Measurements from ENCODE around the gene HDAC9. TPM values are rescaled to one million over a fixed set of nuclear protein-coding genes. Genes with fewer than 3 reads are reported as not detected.

HDAC9 gene
- total RNA-seq, 2 donors from 2014 or later, result 4.9 to 6.5 TPM

DNA sequence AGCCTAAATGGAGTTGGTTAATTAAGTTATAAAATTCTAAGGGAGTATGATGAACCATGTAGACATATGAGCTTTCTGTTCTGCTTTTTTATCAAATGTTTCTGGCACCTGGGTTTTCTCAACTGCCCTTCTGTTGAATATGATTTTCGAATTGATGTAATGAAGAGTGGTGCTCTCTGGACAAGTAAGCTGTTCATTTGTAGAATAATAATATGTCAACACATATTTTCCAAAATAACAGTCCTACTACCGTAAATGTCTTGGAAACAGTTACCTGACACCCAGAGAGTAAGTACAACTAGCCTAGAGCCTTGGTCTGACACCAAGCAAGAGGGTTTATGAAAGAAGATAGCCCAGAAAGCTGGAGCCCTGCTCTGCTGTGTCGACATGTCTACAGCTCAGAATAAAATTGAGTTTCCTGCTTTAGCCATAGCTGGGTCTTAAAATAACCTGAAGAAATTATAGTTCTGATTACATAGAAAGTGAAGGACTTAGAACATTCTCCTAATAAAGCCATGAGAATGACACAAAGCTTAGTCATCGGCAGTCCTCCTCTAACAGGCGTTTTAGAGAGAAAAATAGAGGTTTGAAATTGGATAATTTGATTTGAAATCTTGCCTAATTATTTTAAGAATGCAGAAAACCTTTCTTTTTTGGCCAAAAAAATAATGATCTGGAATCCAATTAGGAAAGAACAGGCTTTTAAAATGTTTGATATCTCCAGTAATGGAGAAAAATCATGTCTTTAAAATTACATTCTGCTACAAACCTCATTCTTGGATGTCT is 25.1 kb downstream of the HDAC9 start:
- H3K9me3 ChIP-seq (ENCODE audit: control insufficient read depth, low read length, poor library complexity, severe bottlenecking), result no peaks in the 10 kb centered on the region
- H3K27me3 Mint-ChIP-seq, result no peaks in the 10 kb centered on the region
- no peak overlapping the region for H3K27ac Mint-ChIP-seq
- no peak overlapping the region for H3K4me3 Mint-ChIP-seq
- DNase-seq, result no peak
- no peaks in the 10 kb centered on the region for H3K4me1 Mint-ChIP-seq
- ATAC-seq, result no peak
- H3K36me3 Mint-ChIP-seq (ENCODE audit: low read depth), result no peaks in the 10 kb centered on the region

DNA sequence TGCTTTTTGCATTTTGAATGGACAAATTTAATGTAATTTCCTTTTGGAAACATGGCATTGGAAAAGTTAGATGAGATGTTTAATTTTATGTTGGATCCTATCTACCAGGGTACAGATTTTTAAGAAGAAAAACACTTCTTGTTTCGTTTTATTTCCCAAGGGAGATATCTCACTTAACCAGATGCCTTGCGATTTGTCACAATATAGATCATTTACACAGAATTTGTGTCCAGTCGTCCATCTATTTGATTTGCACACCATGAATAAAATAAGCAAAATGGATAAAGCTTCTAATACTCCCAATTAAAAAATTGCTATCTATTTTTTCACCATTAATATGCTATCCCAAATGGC is 25.7 kb downstream of the HDAC9 start:
- Mint-ChIP-seq H3K36me3 (ENCODE audit: low read depth) (no peaks in the 10 kb centered on the region), H3K4me1 (no peaks in the 10 kb centered on the region), H3K4me3 (no peak overlapping the region), H3K27ac (no peak overlapping the region), H3K27me3 (no peaks in the 10 kb centered on the region)
- H3K9me3 ChIP-seq (ENCODE audit: control insufficient read depth, low read length, poor library complexity, severe bottlenecking), result no peaks in the 10 kb centered on the region
- DNase-seq (no peak), ATAC-seq (no peak)

DNA sequence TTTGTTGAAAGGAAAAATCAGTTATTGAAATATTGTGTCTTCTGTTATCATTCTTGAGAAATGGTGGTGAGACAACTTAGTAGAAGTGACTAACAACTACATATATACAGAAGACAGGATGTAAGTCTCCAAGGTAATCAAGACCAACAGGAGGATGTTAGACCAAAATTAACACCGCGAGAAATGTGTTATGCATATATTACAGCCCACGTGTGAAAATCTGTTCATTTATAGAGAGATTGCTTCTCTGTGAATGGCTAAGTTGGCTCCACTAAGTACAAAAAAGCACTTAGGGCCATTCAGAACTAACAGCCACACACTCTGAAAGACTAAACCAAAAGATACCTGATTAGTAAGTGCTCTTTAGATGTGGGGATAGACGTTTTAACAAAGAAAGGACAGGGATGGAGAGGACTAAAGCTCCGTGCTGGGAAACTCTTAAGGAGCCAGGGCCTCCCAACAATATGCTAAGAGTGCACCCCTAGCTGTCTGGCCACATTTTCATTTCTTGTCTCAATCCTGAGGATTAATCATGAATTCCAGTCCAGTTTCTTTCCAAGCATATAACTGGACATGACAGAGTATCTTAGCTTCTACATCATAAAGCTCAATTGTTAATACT is 26.5 kb downstream of the HDAC9 start:
- H3K4me1 Mint-ChIP-seq, result no peaks in the 10 kb centered on the region
- no peaks in the 10 kb centered on the region for H3K36me3 Mint-ChIP-seq (ENCODE audit: low read depth)
- no peak overlapping the region for H3K27ac Mint-ChIP-seq
- H3K9me3 ChIP-seq (ENCODE audit: control insufficient read depth, low read length, poor library complexity, severe bottlenecking), result no peaks in the 10 kb centered on the region
- DNase-seq (no peak), ATAC-seq (no peak)
- H3K27me3 Mint-ChIP-seq, result no peaks in the 10 kb centered on the region
- H3K4me3 Mint-ChIP-seq, result no peak overlapping the region

DNA sequence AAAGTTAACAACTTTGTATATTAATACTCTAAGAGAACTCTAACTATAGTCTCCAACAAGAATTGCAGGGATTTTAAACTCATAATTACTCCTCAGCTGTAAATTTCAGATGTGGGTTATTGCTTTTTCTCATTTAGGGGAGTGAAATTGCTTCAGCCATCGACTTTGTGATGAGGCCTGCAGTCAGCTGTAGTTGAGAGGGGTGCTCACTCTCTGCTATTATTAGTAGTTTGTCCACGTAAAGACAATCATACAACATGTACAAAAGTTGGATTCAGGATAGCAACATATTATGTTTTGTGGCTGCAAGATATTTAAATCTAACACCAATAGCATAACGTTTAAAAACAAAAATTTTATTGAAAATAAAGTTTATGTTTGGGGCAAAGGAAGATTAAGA is 28.7 kb downstream of the HDAC9 start:
- no peak overlapping the region for H3K27ac Mint-ChIP-seq
- no peaks in the 10 kb centered on the region for H3K27me3 Mint-ChIP-seq
- no peaks in the 10 kb centered on the region for H3K36me3 Mint-ChIP-seq (ENCODE audit: low read depth)
- H3K9me3 ChIP-seq (ENCODE audit: control insufficient read depth, low read length, poor library complexity, severe bottlenecking), result no peaks in the 10 kb centered on the region
- ATAC-seq, result no peak
- H3K4me3 Mint-ChIP-seq, result no peak overlapping the region
- DNase-seq, result no peak
- no peaks in the 10 kb centered on the region for H3K4me1 Mint-ChIP-seq

DNA sequence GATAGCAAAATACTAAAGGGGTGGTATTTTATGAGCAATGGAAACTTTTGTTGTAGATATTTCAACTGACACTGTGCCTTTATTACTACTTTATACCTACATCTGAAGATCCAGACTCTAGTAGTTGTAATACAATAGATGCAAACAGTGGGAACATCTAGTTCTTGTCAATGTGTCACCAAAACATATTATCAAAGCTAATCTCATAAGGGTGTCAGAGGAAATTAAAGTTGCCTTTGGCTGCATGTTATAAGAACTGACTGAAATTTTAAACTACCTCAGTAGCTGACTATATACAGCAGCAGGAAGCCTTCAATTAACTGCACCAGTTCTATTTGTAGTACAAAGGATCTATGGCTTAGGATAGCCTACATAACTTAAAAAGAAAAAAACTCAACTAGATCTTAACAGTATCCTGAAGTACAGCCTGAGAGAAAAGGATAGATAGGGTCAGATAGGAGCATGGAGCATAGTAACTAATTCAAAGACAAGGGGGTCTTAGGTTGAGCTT is 30.9 kb downstream of the HDAC9 start:
- DNase-seq, result no peak
- no peaks in the 10 kb centered on the region for H3K4me1 Mint-ChIP-seq
- no peak overlapping the region for H3K4me3 Mint-ChIP-seq
- H3K27me3 Mint-ChIP-seq, result no peaks in the 10 kb centered on the region
- H3K9me3 ChIP-seq (ENCODE audit: control insufficient read depth, low read length, poor library complexity, severe bottlenecking), result no peaks in the 10 kb centered on the region
- H3K36me3 Mint-ChIP-seq (ENCODE audit: low read depth), result no peaks in the 10 kb centered on the region
- no peak for ATAC-seq
- H3K27ac Mint-ChIP-seq, result no peak overlapping the region

DNA sequence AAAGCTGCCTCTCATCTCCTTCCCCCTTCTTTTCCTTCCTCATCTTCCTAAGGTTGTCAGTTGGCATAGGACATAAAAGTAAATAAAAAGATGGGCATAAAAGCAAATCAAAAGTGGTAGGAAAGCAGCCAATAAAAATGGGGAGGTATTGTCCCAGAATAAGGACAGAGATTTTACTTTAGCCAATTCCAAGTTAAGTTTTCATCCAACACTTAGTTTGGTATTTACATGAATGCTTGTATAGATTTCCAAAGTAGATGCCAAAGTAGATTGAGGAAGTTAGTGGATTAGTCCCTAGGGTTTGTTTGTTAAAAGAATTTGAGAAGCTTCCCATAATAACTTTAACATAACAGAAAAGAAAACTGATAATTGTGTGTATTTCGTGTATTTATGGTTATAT is 33.7 kb downstream of the HDAC9 start:
- ATAC-seq (no peak), DNase-seq (no peak)
- H3K9me3 ChIP-seq (ENCODE audit: control insufficient read depth, low read length, poor library complexity, severe bottlenecking), result no peaks in the 10 kb centered on the region
- Mint-ChIP-seq H3K27ac (no peak overlapping the region), H3K36me3 (ENCODE audit: low read depth) (no peaks in the 10 kb centered on the region), H3K4me3 (no peak overlapping the region), H3K27me3 (no peaks in the 10 kb centered on the region), H3K4me1 (no peaks in the 10 kb centered on the region)

DNA sequence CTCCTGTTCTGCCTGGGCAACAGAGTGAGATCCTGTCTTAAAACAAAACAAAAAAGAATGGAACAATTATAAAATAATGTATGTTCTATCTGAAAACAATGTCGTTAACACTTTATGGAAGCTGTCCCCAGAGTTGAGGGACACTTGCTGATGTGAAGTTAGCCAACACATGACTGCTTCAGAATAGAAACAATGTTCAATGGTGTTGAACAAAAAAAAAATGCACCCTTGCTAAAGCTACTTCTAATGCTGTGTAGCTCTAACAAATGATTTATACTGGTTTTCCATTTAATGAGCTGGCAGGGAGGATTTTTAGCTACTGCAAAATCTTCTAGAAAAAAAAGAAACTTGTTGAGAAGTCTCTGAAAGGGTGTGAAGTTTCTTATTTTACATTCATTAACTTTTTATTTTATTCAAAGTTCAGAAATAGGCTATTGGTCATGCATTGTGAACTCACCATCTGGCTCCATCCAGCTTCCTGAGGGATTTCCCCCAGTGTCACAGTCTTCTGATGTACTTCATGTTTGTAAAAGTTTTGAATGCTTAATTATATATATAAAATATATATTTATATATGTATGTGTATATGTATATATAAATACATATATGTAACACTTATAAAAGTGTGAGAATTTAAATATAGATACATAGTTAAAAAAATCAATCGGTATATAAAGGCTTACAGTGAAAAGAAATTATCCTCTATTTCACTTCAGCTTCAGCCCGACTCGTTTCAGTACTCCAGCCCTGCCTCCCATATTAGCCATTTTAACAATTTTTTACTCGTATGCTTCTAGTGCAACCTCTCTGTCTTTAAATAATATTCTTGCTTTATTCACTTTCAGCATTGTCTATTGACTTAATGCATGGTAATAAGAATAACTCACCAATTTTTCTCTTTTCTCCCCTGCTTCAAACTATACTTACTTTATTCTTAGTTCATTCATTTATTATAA is 35.0 kb downstream of the HDAC9 start:
- no peaks in the 10 kb centered on the region for H3K9me3 ChIP-seq (ENCODE audit: control insufficient read depth, low read length, poor library complexity, severe bottlenecking)
- no peaks in the 10 kb centered on the region for H3K27me3 Mint-ChIP-seq
- DNase-seq (no peak), ATAC-seq (no peak)
- H3K4me3 Mint-ChIP-seq, result no peak overlapping the region
- no peak overlapping the region for H3K27ac Mint-ChIP-seq
- no peaks in the 10 kb centered on the region for H3K4me1 Mint-ChIP-seq
- H3K36me3 Mint-ChIP-seq (ENCODE audit: low read depth), result no peaks in the 10 kb centered on the region

DNA sequence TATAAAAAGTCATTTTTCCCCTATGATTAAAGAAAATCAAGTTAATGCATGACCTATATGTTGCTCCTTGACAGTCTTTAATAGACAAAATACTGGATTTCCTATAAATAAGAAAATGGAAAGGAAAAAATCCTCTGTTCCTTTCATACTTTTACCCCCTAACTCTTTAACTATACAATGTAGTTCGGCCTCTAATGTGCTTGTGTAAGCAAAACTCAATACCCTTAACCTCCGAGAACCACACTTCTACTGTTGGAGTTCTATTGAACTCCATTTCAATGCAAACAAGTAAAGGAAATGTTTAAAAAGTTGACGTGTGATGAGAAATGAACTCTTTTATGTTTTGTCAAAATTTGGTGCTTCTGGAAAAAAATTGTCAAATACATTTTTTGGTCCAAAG is 36.0 kb downstream of the HDAC9 start:
- Mint-ChIP-seq H3K36me3 (ENCODE audit: low read depth) (no peaks in the 10 kb centered on the region), H3K27ac (no peak overlapping the region), H3K4me1 (no peaks in the 10 kb centered on the region), H3K4me3 (no peak overlapping the region), H3K27me3 (no peaks in the 10 kb centered on the region)
- no peak for DNase-seq
- ATAC-seq, result no peak
- no peaks in the 10 kb centered on the region for H3K9me3 ChIP-seq (ENCODE audit: control insufficient read depth, low read length, poor library complexity, severe bottlenecking)

DNA sequence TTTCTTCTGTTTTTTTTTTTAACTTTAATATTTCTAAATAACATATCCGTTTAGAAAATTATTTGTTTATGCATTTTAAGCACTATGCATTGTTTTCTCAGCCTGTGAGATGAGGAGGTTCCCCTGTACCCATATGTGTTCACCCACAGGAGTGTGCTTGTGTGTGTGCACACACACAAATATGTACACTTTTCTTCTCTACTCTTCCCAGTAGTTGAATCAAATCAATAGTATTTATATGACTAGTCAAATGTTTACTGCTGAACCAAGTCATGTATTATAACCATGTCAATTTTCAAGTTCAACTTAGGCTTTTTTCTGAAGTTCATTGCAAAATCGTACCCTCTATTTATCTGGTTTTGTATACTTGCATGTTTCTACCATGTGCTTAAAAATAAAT is 37.3 kb downstream of the HDAC9 start:
- Mint-ChIP-seq H3K27ac (no peak overlapping the region), H3K36me3 (ENCODE audit: low read depth) (no peaks in the 10 kb centered on the region), H3K4me1 (no peaks in the 10 kb centered on the region), H3K4me3 (no peak overlapping the region), H3K27me3 (no peaks in the 10 kb centered on the region)
- no peaks in the 10 kb centered on the region for H3K9me3 ChIP-seq (ENCODE audit: control insufficient read depth, low read length, poor library complexity, severe bottlenecking)
- DNase-seq (no peak), ATAC-seq (no peak)

DNA sequence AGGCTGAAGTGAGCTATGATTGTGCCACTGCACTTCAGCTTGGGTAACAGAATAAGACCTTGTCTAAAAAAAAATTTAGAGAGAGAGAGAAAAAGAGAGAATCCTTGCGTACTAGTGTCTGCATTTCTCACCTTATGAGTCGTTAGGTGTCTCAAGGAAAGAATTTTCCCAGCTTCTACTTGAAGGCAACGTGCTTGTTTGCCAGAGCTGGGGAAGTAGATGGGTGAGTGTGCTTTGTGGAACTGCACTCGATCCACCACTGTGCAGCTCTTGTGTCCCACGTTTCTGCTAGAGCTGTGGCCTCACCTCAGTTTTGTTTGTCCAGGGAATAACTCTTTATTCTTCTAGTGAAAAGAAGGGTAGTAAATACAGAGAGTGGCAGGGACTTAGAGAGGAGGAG is 38.9 kb downstream of the HDAC9 start:
- no peak overlapping the region for H3K27ac Mint-ChIP-seq
- ATAC-seq (no peak), DNase-seq (no peak)
- H3K27me3 Mint-ChIP-seq, result no peaks in the 10 kb centered on the region
- no peak overlapping the region for H3K4me3 Mint-ChIP-seq
- no peaks in the 10 kb centered on the region for H3K9me3 ChIP-seq (ENCODE audit: control insufficient read depth, low read length, poor library complexity, severe bottlenecking)
- no peaks in the 10 kb centered on the region for H3K4me1 Mint-ChIP-seq
- H3K36me3 Mint-ChIP-seq (ENCODE audit: low read depth), result no peaks in the 10 kb centered on the region

DNA sequence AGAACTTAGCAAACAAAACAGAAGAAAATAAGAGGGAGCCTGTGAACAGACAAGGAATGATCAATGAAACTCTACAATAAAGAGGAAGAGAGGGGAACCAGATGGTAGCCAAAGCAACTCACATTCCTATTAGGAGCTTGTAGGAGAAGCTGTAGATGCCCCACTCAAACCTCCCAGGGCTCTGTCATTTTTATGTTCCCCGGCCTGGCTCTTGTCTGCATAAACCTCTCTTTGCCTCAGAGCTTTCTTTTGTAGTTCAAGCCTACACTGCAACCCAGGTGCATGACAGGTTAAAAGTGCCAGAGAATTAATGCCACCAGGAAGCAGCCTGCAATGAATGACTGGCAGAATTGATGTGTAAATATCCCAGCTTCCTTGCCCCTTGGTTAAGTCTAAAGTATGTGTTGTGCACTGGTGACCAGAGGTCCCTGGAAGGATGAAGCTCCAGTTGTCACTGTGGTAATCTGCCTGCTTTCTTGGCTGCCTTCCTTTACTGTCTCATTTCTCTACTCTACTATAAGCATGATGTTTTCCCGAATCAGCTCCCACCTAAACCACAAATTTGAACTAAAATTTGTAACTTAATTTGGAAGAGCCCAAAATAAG is 40.4 kb downstream of the HDAC9 start:
- Mint-ChIP-seq H3K27ac (no peak overlapping the region), H3K4me1 (no peaks in the 10 kb centered on the region), H3K27me3 (no peaks in the 10 kb centered on the region), H3K36me3 (ENCODE audit: low read depth) (no peaks in the 10 kb centered on the region), H3K4me3 (no peak overlapping the region)
- H3K9me3 ChIP-seq (ENCODE audit: control insufficient read depth, low read length, poor library complexity, severe bottlenecking), result no peaks in the 10 kb centered on the region
- DNase-seq (no peak), ATAC-seq (no peak)

DNA sequence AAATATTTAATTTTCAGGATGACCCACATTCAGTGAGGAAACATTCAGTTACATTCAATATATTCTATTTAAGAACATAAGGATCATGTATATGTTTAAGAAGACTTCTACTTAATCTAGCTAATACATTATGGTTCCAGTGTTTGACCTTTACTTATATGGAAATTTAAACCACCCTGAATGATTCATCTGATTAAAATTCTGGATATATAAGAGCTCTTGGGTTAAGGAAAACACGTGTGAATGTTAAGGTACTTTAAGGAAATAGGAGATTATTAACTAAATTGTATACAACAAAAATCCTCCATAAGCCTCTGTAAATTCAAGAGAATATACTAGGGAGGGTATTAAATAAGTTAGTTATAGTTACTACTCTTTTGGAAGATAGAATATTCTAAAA is 40.9 kb downstream of the HDAC9 start:
- H3K9me3 ChIP-seq (ENCODE audit: control insufficient read depth, low read length, poor library complexity, severe bottlenecking), result no peaks in the 10 kb centered on the region
- Mint-ChIP-seq H3K4me3 (no peak overlapping the region), H3K27ac (no peak overlapping the region), H3K36me3 (ENCODE audit: low read depth) (no peaks in the 10 kb centered on the region), H3K4me1 (no peaks in the 10 kb centered on the region), H3K27me3 (no peaks in the 10 kb centered on the region)
- ATAC-seq (no peak), DNase-seq (no peak)
